Esophagus muscularis mucosa (tissue), 4 donors: ENCODE results near the gene POLE. TPM values are rescaled to one million over a fixed set of nuclear protein-coding genes. Genes with fewer than 3 reads are reported as not detected.
A peak's percentile ranks its signal among the peaks of the same experiment; 100 is the strongest.

Source experiments
- DNase-seq: peaks from one replicate; pipeline ENCODE4 v3.0.0-alpha.2; 2017; ENCODE audit errors: extremely low spot score
- H3K27ac ChIP-seq, 4 donors: fragments of 200-600 bp; sonication (generic); replicated peaks in 1 of 4; 1 replicate in 3 of 4; 2 replicates in 1 of 4; pipeline ENCODE4 v1.5.1; 2016 to 2019; ENCODE audit warnings: mild to moderate bottlenecking in 1 of 4
- H3K27me3 ChIP-seq, 4 donors: fragments of 200-600 bp; sonication (generic); one replicate each; pipeline versions ENCODE4 v1.5.1 to v1.6.0; 2016 to 2019
- H3K36me3 ChIP-seq, 4 donors: fragments of 200-600 bp; sonication (generic); one replicate each; pipeline ENCODE4 v1.5.1; 2016 to 2019
- H3K4me1 ChIP-seq, 4 donors: fragments of 200-600 bp; sonication (generic); one replicate each; pipeline ENCODE4 v1.5.1; 2016 to 2019
- H3K4me3 ChIP-seq, 4 donors: fragments of 200-600 bp; sonication (generic); 1 replicate in 2 of 4; 2 replicates in 2 of 4; pipeline ENCODE4 v1.5.1; 2016 to 2019; ENCODE audit warnings: mild to moderate bottlenecking in 4 of 4, moderate library complexity in 1 of 4
- H3K9me3 ChIP-seq, 4 donors: fragments of 200-600 bp; sonication (generic); 1 replicate in 3 of 4; 2 replicates in 1 of 4; pipeline ENCODE4 v1.5.1; 2016 to 2019
- EP300 ChIP-seq: sonication (generic); formaldehyde crosslinking; IDR thresholded peaks from one replicate; pipeline ENCODE4 v1.6.1; 2017; ENCODE audit warnings: antibody characterized with exemption
- POLR2A ChIP-seq: fragments of 450-650 bp; IDR thresholded peaks from one replicate; pipeline ENCODE4 v1.6.1; 2017; ENCODE audit warnings: antibody characterized with exemption, moderate library complexity, mild to moderate bottlenecking, low read depth
- POLR2AphosphoS5 ChIP-seq, 2 donors: sonication (generic); formaldehyde crosslinking; IDR thresholded peaks; one replicate each; pipeline ENCODE4 v1.6.1; 2017; ENCODE audit warnings: antibody characterized with exemption in 2 of 2
- WGBS: methylation state at CpG from one replicate; pipeline ENCODE4 v1.1.5; 2018; 5-methylcytosine and 5-hydroxymethylcytosine counted together
- intact Hi-C: fragments of 100-400 bp; cut with DNase I; formaldehyde crosslinking; loops from one replicate; pipeline ENCODE4 v1.15.1; 2023
- total RNA-seq, 4 donors: library from RNA; depleted of rRNA; stranded (reverse); fragments of >200 nt; gene quantifications; one replicate each; pipeline versions ENCODE4 v1.1.0 to v1.2.1, GENCODE V29; 2016
- TF ChIP-seq, protein P1 (sequence below), 3 experiments: fragments of 200-600 bp in 2 of 3; fragments of 450-650 bp in 1 of 3; sonication (generic) in 2 of 3; IDR thresholded peaks; one replicate each; pipeline ENCODE4 v1.5.1; 2017 to 2019; ENCODE audit warnings: antibody characterized with exemption in 3 of 3, mild to moderate bottlenecking in 2 of 3, moderate library complexity in 1 of 3

The POLE gene
- total RNA-seq, 4 donors from 2014 or later, result 17.2 to 32.4 (median 24.8) TPM

DNA sequence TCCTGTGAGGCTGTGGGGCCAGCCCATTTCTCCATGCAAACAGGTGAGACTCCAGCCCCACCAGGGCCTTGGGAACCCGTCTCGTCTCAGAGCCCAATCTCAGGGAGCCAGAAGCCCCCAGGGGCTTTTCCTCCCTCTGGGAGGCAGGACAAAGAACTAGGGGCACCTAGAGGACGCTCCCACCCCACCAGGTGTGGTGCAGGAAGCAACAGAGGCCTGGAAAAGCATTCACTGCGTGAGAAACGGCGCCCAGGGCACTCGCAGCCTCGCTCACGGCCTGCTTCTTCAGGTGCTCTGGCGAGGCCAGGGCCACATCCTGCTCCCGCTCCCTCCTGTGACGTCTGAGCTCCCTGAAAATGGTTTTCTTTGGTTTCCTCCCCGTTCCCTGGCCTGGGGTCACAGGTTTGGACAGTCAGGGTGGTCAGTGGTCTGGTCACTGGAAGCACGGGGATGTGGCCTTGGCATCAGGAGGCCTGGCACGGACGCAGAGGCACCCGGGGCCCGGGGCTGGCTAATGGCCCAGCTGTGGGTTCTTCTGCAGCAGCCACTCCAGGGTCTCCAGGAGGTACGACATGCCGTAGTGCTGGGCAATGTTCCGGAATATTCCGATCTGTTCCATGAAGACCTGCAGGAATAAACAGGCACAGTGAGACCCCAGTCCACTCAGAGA, 62.8 kb downstream of the POLE start:
- intact Hi-C loops, result no loop called here
- H3K27me3 ChIP-seq, result peaks cover 0 to 20% (median 11%) of the 10 kb centered on the region in 4 donors
- no peak overlapping the region for H3K27ac ChIP-seq
- H3K4me1 ChIP-seq, result peaks cover 8 to 27% (median 23%) of the 10 kb centered on the region in 4 donors
- H3K9me3 ChIP-seq, result no peaks in the 10 kb centered on the region
- H3K36me3 ChIP-seq, result peaks cover 10 to 35% (median 32%) of the 10 kb centered on the region in 4 donors
- WGBS, result 95% methylated on average over 18 of the region's 22 CpGs
- TF ChIP-seq EP300 (no peak), POLR2A (no peak), POLR2AphosphoS5 (IDR thresholded peaks at IDR 0.05) (no peak)
- TF ChIP-seq, protein P1, sequence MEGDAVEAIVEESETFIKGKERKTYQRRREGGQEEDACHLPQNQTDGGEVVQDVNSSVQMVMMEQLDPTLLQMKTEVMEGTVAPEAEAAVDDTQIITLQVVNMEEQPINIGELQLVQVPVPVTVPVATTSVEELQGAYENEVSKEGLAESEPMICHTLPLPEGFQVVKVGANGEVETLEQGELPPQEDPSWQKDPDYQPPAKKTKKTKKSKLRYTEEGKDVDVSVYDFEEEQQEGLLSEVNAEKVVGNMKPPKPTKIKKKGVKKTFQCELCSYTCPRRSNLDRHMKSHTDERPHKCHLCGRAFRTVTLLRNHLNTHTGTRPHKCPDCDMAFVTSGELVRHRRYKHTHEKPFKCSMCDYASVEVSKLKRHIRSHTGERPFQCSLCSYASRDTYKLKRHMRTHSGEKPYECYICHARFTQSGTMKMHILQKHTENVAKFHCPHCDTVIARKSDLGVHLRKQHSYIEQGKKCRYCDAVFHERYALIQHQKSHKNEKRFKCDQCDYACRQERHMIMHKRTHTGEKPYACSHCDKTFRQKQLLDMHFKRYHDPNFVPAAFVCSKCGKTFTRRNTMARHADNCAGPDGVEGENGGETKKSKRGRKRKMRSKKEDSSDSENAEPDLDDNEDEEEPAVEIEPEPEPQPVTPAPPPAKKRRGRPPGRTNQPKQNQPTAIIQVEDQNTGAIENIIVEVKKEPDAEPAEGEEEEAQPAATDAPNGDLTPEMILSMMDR (IDR thresholded peaks at IDR 0.05), result no peak
- no peak for DNase-seq
- H3K4me3 ChIP-seq, result no peak overlapping the region

DNA sequence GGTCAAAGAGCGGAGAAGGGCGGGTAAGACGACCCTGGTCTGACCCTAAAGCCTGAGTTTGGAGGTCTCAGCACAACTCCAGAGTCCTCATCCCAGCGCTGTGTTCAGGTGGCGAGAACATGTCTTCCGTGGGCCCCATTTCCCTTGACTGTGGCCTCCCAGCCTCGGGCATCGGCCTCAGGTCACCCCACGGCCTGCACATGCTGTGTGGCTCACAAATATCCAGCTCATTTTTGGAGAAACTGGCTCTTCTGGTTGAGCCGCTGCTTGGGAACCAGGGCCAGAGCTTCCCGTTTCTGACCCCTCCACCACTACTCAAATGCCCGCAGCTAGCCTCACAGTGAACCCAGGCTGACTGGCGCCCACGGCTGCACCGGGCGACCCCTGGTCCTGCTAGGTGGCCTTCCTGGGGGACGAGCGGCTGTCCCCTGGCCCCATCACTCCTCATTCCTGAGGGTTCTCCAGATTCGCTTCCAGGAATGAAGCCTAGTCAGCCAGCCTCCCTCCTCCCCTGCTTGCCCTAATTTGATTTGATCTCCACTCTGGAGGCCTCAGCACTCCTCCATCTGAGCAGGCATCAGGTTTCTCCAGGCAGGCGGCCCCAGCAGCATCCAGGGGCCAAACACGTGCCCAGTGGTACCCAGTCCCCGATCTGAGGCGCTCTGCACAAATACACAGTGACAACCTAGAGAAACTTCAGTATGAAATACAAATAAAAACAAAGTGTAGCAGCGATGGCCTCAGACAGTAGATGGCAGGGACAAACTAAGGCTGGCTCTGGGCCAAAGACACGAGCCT, 63.9 kb downstream of the POLE start:
- TF ChIP-seq, protein P1 (IDR thresholded peaks at IDR 0.05), result no peak
- no peak for TF ChIP-seq POLR2AphosphoS5 (IDR thresholded peaks at IDR 0.05)
- no peak for TF ChIP-seq POLR2A
- TF ChIP-seq EP300, result no peak

DNA sequence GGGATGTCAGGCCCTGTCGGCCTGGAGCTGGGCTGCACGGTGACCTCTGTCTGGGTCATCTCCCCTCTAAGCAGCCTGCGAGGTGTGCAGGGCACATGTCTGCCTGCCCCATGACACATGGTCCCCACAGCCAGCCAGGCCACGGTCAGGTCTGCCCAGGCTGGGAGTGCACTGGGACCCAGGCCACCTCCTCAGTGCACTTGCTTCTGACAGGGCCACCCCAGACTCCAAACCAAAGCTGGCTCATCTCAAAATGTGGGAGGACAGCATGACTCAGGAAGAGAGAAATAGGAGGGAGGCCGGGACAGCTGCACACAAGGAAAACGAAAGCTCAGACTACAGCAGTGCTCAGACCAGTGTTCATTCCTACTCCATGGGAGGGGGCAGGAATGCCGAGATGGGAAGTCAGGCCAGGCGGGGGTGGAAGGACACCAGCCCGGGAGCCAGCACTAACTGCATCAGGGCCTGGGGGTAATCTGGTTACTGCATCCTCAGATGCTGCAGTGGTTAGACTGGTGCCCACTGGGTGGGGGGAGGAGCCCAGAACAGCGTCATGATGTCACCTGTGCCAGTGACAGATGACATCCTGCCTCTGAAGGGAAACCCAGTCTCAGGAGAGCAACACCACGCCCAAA, 64.6 kb downstream of the POLE start:
- TF ChIP-seq POLR2AphosphoS5 (IDR thresholded peaks at IDR 0.05), result peak; percentile 24 to 44
- TF ChIP-seq, protein P1 (IDR thresholded peaks at IDR 0.05), result no peak
- peaks cover 0 to 38% (median 23%) of the 10 kb centered on the region in 4 donors for H3K27me3 ChIP-seq
- H3K4me1 ChIP-seq, result peaks cover 11 to 45% (median 35%) of the 10 kb centered on the region in 4 donors
- intact Hi-C loops, result no loop called here
- DNase-seq, result no peak
- no peaks in the 10 kb centered on the region for H3K9me3 ChIP-seq
- peaks cover 7 to 27% (median 27%) of the 10 kb centered on the region in 4 donors for H3K36me3 ChIP-seq
- H3K4me3 ChIP-seq, result peak overlapping the region in 1 of 4 donors; percentile 31
- peak overlapping the region; percentile 10 to 67 (median 51) for H3K27ac ChIP-seq
- 24% methylated on average over 9 of the region's 11 CpGs for WGBS

More for the DNA sequence above, 63.9 kb downstream of the POLE start:
- Histone ChIP-seq H3K27ac (peak overlapping the region; percentile 36 to 67 (median 51)), H3K4me1 (peaks cover 9 to 38% (median 29%) of the 10 kb centered on the region in 4 donors), H3K27me3 (peaks cover 0 to 30% (median 16%) of the 10 kb centered on the region in 4 donors), H3K36me3 (peaks cover 7 to 27% (median 27%) of the 10 kb centered on the region in 4 donors), H3K4me3 (no peak overlapping the region), H3K9me3 (no peaks in the 10 kb centered on the region)
- intact Hi-C loops, result no loop called here
- no peak for DNase-seq
- 77% methylated on average over 20 of the region's 25 CpGs for WGBS

DNA sequence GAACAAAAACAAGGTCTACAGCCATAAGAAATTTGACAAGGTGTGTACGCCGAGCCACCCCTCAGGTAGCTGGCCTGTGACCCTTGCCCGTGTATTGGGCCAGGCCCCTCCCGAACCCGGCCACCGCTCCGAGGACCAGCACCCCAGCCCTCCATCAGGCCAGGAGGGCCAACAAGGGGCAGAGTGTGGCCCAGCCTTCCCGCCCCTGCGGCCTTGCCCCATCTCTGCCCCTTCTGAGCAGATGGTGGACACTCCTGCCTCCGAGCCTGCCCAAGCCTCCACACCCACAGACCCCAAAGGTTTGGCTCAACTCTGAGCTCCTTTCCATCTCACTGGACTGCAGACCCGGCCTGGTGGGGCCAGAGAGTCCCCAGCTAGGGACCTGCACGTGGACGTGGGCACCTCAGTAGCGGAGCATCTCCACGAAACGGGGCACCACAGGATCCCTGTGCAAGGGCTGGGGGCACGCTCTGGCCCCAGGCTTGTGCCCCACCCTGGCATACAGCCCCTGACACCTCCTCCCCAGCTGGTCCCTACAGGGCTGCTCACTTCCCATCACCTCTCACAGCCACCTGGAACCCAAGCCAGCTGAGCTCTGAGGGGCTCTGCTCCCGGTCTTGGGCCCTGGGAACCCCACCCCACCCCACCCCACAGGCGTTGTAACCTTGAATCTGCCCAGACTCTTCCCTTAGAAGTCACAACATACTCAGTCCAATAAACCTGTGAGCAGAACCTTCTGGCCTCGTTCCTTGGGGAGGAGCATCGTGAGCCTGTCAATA, 65.3 kb downstream of the POLE start:
- Histone ChIP-seq H3K36me3 (peaks cover 7 to 27% (median 27%) of the 10 kb centered on the region in 4 donors), H3K27ac (peak overlapping the region in 3 of 4 donors; percentile 10 to 34 (median 20)), H3K9me3 (peaks cover 0 to 5% (median 4%) of the 10 kb centered on the region in 4 donors), H3K4me3 (no peak overlapping the region), H3K4me1 (peaks cover 11 to 47% (median 35%) of the 10 kb centered on the region in 4 donors), H3K27me3 (peaks cover 0 to 45% (median 30%) of the 10 kb centered on the region in 4 donors)
- TF ChIP-seq POLR2A (no peak), EP300 (no peak), POLR2AphosphoS5 (IDR thresholded peaks at IDR 0.05) (no peak)
- TF ChIP-seq, protein P1 (IDR thresholded peaks at IDR 0.05), result no peak
- DNase-seq, result no peak
- intact Hi-C loops, result no loop called here
- WGBS, result 84% methylated on average over 11 of the region's 21 CpGs
